Transverse colon (tissue), 4 donors: Measurements from ENCODE around the gene DDAH1. TPM values are rescaled to one million over a fixed set of nuclear protein-coding genes. Genes with fewer than 3 reads are reported as not detected.

ENCODE experiments used
- DNase-seq: peaks from one replicate; pipeline ENCODE4 v3.0.0-alpha.2; 2019
- H3K27ac ChIP-seq, 4 donors: fragments of 200-600 bp; sonication (generic); 2 replicates each; pipeline ENCODE4 v1.5.1; 2016 to 2018; ENCODE audit warnings: inconsistent platforms in 4 of 4
- H3K27me3 ChIP-seq: fragments of 200-600 bp; sonication (generic); 2 replicates; pipeline ENCODE4 v1.5.1; 2017; ENCODE audit warnings: inconsistent platforms
- H3K36me3 ChIP-seq, 4 donors: fragments of 200-600 bp; sonication (generic); 2 replicates each; pipeline ENCODE4 v1.5.1; 2017 to 2019; ENCODE audit warnings: inconsistent platforms in 4 of 4
- H3K4me1 ChIP-seq, 4 donors: fragments of 200-600 bp; sonication (generic); 2 replicates each; pipeline ENCODE4 v1.5.1; 2017 to 2020; ENCODE audit warnings: inconsistent platforms in 4 of 4
- H3K4me3 ChIP-seq, 4 donors: fragments of 200-600 bp; sonication (generic); 1 replicate in 1 of 4; 2 replicates in 3 of 4; pipeline versions ENCODE4 v1.5.1 to v1.6.1; 2017 to 2019; ENCODE audit warnings: inconsistent platforms in 4 of 4
- H3K9me3 ChIP-seq, 2 donors: fragments of 200-600 bp; sonication (generic); 2 replicates each; pipeline ENCODE4 v1.5.1; 2017 to 2019; ENCODE audit warnings: inconsistent platforms in 2 of 2
- CTCF ChIP-seq, 5 experiments: fragments of 200-600 bp in 3 of 5; fragments of 450-650 bp in 2 of 5; sonication (generic) in 3 of 5; IDR thresholded peaks; 1 replicate in 2 of 5; 2 replicates in 3 of 5; pipeline ENCODE4 v1.5.1; 2016 to 2017; ENCODE audit warnings: antibody characterized with exemption in 5 of 5, inconsistent platforms in 3 of 5, mild to moderate bottlenecking in 2 of 5, moderate library complexity in 1 of 5
- EP300 ChIP-seq: sonication (generic); formaldehyde crosslinking; IDR thresholded peaks from one replicate; pipeline ENCODE4 v1.6.1; 2017; ENCODE audit warnings: antibody characterized with exemption, low read depth
- POLR2A ChIP-seq: fragments of 450-650 bp; IDR thresholded peaks from one replicate; pipeline ENCODE4 v1.6.1; 2016; ENCODE audit warnings: antibody characterized with exemption, mild to moderate bottlenecking, moderate library complexity
- POLR2AphosphoS5 ChIP-seq, 3 donors: sonication (generic); formaldehyde crosslinking; IDR thresholded peaks; one replicate each; pipeline ENCODE4 v1.6.1; 2016; ENCODE audit warnings: antibody characterized with exemption in 3 of 3
- WGBS, 2 donors: methylation state at CpG; one replicate each; pipeline ENCODE4 v1.1.5; 2018; ENCODE audit warnings: low coverage in 1 of 2; 5-methylcytosine and 5-hydroxymethylcytosine counted together
- in situ Hi-C, 4 donors: fragments of 200-750 bp; cut with MboI; loops; one replicate each; pipeline versions ENCODE4 v1.15.0 to v1.15.1; 2017; ENCODE audit warnings: low sequenced_read_pairs in 3 of 4, low pct_ligation_motif_present in 1 of 4, low pct_unique_long_range_greater_than_20kb in 1 of 4
- intact Hi-C: fragments of 100-400 bp; cut with DNase I; formaldehyde crosslinking; loops from one replicate; pipeline ENCODE4 v1.15.1; 2023; ENCODE audit warnings: low total_unique reads
- total RNA-seq, 4 donors: library from RNA; depleted of rRNA; stranded (reverse); fragments of >200 nt; gene quantifications; one replicate each; pipeline ENCODE4 v1.1.0, GENCODE V29; 2016

Gene DDAH1
- total RNA-seq, 4 donors from 2014 or later: 22.4 to 69.4 (median 48.3) TPM

GRCh38 chr1:85323770-85324169 is 141.2 kb downstream of the DDAH1 start:
- no peak for DNase-seq
- Histone ChIP-seq H3K4me1 (peaks cover 0 to 12% (median 2%) of the 10 kb centered on the region in 4 donors), H3K36me3 (no peaks in the 10 kb centered on the region), H3K4me3 (no peak overlapping the region), H3K9me3 (no peaks in the 10 kb centered on the region), H3K27ac (no peak overlapping the region), H3K27me3 (no peaks in the 10 kb centered on the region)
- in situ Hi-C loops (loop anchor here (25.0 kb wide), 5 partner anchors 164 to 839 kb away; partner anchors contain the start of genes CCN1 (in 4 of the 4) and COL24A1 (in 1 of the 4)), intact Hi-C loops (no loop called here)
- WGBS, 2 donors: 94 to 97% methylated on average over 3 to 5 of the region's 5 CpGs
- no peak for TF ChIP-seq POLR2A
- TF ChIP-seq POLR2AphosphoS5 (IDR thresholded peaks at IDR 0.05): no peak
- no peak for TF ChIP-seq EP300
- no peak for TF ChIP-seq CTCF (IDR thresholded peaks at IDR 0.05)

GRCh38 chr1:85322655-85323054 is 142.3 kb downstream of the DDAH1 start:
- Histone ChIP-seq H3K36me3 (no peaks in the 10 kb centered on the region), H3K4me3 (no peak overlapping the region), H3K4me1 (peaks cover 0 to 12% (median 2%) of the 10 kb centered on the region in 4 donors), H3K27ac (no peak overlapping the region), H3K9me3 (no peaks in the 10 kb centered on the region), H3K27me3 (no peaks in the 10 kb centered on the region)
- 72 to 100% methylated on average over 1 to 2 of the region's 2 CpGs for WGBS, 2 donors
- DNase-seq: no peak
- in situ Hi-C loops: loop anchor here (25.0 kb wide), 5 partner anchors 165 to 840 kb away; partner anchors contain the start of genes CCN1 (in 4 of the 4) and COL24A1 (in 1 of the 4)
- no peak for TF ChIP-seq CTCF (IDR thresholded peaks at IDR 0.05)
- no peak for TF ChIP-seq POLR2A
- TF ChIP-seq POLR2AphosphoS5 (IDR thresholded peaks at IDR 0.05): no peak
- intact Hi-C loops: no loop called here

GRCh38 chr1:85321237-85321964 is 143.6 kb downstream of the DDAH1 start:
- H3K9me3 ChIP-seq: no peaks in the 10 kb centered on the region
- DNase-seq: no peak
- in situ Hi-C loops (loop anchor here (25.0 kb wide), 5 partner anchors 166 to 841 kb away; partner anchors contain the start of genes CCN1 (in 4 of the 4) and COL24A1 (in 1 of the 4)), intact Hi-C loops (no loop called here)
- no peaks in the 10 kb centered on the region for H3K36me3 ChIP-seq
- no peak overlapping the region for H3K4me3 ChIP-seq
- H3K27ac ChIP-seq: no peak overlapping the region
- WGBS, 2 donors: 88 to 94% methylated on average over 5 to 7 of the region's 7 CpGs
- H3K27me3 ChIP-seq: no peaks in the 10 kb centered on the region
- H3K4me1 ChIP-seq: peaks cover 0 to 4% (median under 1%) of the 10 kb centered on the region in 4 donors
- no peak for TF ChIP-seq EP300
- TF ChIP-seq POLR2AphosphoS5 (IDR thresholded peaks at IDR 0.05): no peak
- TF ChIP-seq POLR2A: no peak
- TF ChIP-seq CTCF (IDR thresholded peaks at IDR 0.05): no peak

- 82 to 85% methylated on average over 1 to 2 of the region's 2 CpGs for WGBS, 2 donors
- TF ChIP-seq POLR2A (no peak), POLR2AphosphoS5 (IDR thresholded peaks at IDR 0.05) (no peak), CTCF (IDR thresholded peaks at IDR 0.05) (no peak), EP300 (no peak)
- no peaks in the 10 kb centered on the region for H3K27me3 ChIP-seq
- in situ Hi-C loops (loop anchor here (25.0 kb wide), 5 partner anchors 167 to 842 kb away; partner anchors contain the start of genes CCN1 (in 4 of the 4) and COL24A1 (in 1 of the 4)), intact Hi-C loops (no loop called here)
- H3K27ac ChIP-seq: no peak overlapping the region
- H3K4me1 ChIP-seq: no peaks in the 10 kb centered on the region
- DNase-seq: no peak
- no peaks in the 10 kb centered on the region for H3K9me3 ChIP-seq
- H3K4me3 ChIP-seq: no peak overlapping the region
- no peaks in the 10 kb centered on the region for H3K36me3 ChIP-seq
Observed at GRCh38 chr1:85320371-85321131, 144.4 kb downstream of the DDAH1 start.
